ENCODE measurements around the gene SHKBP1.
"Not testable (repeated sequence)": the region's sequence is repeated elsewhere in the genome, so short reads cannot be mapped to it uniquely, and the experiment has no call there.

Gene SHKBP1

DNA sequence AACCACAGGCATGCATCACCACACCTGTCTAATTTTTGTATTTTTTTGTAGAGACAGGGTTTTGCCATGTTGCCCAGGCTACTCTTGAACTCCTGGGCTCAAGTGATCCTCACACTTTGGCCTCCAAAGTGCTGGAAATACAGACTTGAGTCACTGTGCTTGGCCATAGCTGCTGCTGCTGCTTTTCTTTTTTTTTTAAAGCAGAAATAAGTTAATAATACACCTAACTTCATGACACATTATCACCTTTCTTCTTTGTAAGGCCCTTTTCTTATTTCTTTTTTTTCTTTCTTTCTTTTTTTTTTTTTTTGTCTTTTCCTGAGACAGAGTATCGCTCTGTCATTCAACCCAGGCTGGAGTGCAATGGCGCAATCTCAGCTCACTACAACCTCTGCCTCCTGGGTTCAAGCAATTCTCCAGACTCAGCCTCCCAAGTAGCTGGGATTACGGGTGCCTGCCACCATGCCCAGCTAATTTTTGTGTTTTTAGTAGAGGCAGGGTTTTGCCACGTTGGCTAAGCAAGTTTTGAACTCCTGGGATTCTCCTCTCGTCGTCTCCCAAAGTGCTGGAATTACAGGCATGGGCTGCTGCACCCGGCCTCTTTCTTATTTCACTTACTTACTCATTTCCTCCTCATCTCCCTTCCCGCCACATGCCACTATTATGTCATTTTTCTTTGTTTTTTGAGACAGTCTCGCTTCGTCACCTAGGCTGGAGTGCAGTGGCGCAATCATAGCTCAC is 8.7 kb downstream of the SHKBP1 start:
- no peak for DNase-seq (ENCODE audit: low spot score)

DNA sequence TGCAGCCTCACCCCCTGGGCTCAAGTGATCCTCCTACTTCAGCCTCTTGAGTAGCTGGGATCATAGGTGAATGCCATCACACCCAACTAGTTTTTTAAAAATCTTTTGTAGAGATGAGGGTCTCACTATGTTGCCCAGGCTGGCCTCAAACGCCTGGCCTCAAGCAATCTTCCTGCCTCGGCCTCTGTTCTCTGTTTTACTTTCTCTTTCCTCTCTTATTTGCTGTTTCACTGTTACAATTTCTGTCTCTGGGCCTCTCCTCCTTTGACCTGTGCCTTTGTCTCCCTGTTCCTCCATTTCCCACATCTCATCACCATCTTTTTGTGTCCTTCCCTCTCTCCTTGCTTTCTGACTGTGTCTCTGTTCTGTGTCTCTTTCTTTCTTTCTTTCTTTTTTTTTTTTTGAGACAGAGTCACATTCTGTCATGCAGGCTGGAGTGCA is 9.3 kb downstream of the SHKBP1 start:
- no peak for DNase-seq (ENCODE audit: low spot score)

DNA sequence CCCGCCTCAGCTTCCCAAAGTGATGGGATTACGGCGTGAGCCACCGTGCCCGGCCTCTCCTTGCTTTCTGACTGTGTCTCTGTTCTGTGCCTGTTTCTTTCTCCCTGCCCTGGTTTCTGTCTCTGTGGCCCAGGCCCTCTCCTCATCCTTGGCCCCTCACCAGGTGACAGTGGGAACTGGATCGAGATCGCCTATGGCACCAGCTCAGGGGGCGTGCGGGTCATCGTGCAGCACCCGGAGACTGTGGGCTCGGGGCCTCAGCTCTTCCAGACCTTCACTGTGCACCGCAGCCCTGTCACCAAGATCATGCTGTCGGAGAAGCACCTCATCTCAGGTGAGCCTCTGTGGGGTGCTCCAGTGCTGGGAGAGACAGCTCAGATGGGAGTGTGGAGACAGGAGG is 9.9 kb downstream of the SHKBP1 start:
- no peak for DNase-seq (ENCODE audit: low spot score)

DNA sequence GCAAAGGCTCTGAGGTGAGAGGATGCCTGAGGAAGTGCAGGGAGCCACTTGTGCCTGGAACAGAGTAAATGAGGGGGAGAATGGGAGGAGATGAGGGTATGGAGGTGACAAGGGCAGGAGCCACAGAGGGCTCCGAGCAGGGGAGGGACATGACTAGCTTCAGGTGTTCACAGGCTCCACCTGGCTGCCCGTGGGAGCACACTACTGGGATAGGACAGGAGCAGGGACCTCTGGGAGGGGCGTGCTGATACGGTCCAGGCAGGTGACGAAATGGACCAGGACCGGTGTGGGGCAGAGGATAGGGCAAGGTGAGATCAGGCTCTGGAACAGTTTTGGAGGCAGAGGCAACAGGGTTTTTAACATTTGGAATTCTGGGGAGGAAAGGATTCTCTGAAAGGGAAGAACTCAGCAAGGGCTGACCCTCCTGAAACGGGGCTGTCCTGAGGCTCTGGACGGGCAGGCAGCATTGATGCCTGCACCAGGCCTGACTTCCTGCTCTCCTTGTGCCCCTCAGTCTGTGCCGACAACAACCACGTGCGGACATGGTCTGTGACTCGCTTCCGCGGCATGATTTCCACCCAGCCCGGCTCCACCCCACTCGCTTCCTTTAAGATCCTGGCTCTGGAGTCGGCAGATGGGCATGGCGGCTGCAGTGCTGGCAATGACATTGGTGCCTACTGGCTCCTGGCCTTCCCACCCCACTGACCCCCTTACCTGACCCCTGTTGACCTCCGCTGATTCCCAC is 11.6 kb downstream of the SHKBP1 start:
- DNase-seq (ENCODE audit: low spot score), result no peak

DNA sequence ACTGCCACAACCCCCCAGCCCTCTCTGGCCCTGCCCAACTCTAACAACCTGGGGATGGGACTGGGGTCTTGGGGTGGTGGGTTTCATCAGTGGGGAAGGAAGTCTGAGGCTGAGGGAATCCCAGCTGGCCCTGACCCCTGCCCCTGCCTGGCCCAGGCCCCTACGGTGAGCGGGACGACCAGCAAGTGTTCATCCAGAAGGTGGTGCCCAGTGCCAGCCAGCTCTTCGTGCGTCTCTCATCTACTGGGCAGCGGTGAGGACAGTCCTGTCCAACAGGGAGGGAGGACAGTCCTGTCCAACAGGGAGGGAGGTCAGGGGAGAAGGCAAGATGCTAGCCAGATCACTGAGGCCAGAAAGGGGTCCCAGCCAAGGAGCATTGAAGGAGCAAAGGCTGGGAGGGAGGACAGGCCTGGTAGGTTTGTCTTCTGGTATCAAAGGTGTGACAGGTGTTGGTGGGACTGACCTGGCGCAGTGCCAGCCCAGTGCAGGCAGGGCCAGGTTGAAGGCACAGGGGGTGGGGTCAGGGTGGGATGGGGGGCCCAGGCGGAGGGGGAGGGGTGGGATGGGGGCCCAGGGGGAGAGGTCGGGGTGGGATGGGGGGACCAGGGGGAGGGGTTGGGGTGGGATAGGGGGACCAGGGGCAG is 12.4 kb downstream of the SHKBP1 start:
- DNase-seq (ENCODE audit: low spot score), result no peak

DNA sequence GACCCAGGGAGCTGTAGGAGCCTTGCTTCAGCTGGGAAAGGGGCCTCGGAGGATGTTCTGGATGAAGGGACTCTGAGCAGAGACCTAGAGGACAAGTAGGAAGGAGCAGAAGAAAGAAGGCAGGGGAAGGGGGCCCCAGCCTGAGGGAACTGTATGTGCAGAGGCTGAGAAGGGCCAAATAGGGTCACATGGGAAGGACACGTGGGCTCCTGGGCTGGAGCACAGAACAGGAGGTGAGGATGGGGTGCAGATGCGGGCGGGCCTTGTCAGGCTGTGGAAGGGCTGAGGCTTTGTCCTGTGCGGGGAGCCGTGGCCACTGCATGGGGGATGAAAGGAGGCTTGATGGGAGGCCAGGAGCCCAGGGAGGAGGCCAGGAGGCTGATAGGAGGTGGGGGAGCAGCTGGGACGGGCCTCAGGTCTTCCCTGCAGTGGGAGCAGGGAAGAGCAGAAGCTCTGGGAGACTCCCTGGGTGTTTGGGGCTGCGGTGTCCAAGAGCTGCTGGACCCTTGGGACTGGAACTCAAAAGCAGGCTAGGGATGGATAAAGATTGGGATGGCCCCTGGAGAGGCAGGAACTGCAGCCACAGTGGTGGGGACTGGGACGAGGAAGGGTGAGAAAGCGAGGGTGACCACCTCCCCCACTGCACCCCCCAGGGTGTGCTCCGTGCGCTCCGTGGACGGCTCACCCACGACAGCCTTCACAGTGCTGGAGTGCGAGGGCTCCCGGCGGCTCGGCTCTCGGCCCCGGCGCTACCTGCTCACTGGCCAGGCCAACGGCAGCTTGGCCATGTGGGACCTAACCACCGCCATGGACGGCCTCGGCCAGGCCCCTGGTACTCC is 13.1 kb downstream of the SHKBP1 start:
- DNase-seq (ENCODE audit: low spot score), result no peak

DNA sequence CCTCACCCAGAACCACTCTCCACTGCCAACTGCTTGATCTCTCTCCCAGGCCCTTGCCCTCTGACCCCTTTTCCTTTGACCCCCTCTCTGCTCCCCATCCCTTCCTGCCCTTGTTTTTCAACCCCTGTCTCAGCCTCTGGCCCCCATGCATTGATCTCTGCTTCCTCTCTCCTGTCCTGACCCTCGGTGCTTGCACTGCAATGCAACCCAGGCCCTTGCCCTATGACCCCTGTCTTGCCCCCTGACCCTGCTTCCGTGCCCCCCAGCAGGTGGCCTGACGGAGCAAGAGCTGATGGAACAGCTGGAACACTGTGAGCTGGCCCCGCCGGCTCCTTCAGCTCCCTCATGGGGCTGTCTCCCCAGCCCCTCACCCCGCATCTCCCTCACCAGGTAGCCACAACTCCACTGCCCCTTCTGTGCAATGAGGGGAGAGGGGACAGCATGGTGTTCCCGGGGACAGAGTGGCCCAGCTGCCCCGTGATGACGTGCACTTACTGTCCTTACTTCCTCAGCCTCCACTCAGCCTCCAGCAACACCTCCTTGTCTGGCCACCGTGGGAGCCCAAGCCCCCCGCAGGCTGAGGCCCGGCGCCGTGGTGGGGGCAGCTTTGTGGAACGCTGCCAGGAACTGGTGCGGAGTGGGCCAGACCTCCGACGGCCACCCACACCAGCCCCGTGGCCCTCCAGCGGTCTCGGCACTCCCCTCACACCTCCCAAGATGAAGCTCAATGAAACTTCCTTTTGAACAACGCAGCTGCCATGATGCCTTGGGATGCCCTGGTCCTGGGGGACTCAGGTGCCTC is 14.0 kb downstream of the SHKBP1 start:
- DNase-seq (ENCODE audit: low spot score), result no peak

DNA sequence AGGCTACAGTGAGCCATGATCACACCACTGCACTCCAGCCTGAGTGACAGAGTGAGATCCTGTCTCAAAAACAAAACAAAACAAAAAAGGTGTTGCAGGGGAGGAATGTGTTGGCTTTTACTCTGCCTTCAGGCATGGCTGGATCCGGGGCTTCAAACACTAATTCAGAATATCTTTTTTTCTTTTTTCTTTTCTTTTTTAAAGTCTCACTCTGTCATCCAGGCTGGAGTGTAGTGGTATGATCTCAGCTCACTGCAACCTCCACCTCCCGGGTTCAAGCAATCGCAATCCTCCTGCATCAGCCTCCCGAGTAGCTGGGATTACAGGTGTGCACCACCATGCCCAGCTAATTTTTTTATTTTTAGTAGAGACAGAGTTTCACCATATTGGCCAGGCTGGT is 15.1 kb downstream of the SHKBP1 start:
- DNase-seq (ENCODE audit: low spot score), result not testable (repeated sequence)

DNA sequence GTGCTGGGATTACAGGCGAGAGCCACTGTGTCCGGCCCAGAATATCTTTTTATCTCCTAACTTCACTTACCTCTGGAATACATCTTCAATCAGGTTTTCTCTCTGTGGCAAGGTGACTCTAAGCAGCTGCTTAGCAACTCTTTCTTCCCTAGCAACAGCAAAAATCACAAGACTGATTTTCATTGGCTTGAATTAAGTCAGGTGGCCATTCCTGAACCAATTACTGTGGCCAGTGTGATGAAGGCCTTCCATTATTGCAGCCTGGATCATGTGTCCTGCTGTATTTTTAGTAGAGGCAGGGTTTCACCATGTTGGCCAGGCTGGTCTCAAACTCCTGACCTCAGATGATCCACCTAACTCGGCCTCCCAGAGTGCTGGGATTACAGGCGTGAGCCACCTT is 15.5 kb downstream of the SHKBP1 start:
- DNase-seq (ENCODE audit: low spot score), result peak; percentile 69

DNA sequence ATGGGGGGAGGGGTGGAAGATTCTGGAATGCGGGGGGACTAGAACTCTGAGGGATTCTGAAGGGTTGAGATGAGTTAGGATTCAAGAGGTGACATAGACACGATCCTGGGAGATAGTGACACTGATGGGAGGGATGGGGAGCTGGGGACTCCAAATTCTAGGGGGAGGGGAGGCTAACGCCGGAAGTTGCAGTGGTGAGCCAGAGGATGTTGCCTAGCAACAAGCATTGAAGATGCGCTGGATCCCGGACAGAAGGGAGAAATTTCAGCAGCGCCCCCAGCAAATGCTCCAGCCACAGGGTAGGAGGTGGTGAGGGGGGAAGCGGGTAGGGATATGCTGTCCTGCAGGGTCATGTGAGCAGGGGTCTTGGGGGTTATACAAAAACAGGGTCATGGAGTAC is 17.6 kb downstream of the SHKBP1 start:
- DNase-seq (ENCODE audit: low spot score), result peak; percentile 74

DNA sequence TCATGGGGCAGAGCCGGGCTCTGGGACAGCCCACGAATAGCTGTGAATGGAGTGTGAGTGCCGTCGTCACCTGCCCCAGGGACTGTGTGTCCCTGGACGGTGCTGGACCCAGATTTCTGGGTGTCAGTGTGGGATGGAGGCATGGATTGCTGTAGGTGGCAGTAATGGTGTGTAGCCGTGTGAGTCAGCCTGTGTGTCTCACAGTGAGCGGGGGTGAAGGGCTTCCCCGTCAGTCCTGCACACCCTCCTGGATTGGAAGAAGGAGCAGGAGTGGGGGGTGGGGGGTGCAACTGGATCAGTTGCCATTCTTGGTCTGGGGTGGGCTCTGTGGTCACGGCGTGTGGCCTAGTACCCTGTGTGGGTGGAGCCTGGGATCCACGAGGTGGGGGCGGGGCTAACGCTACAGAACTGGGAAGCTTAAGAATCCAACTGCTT is 18.0 kb downstream of the SHKBP1 start:
- peak; percentile 82 for DNase-seq (ENCODE audit: low spot score)

DNA sequence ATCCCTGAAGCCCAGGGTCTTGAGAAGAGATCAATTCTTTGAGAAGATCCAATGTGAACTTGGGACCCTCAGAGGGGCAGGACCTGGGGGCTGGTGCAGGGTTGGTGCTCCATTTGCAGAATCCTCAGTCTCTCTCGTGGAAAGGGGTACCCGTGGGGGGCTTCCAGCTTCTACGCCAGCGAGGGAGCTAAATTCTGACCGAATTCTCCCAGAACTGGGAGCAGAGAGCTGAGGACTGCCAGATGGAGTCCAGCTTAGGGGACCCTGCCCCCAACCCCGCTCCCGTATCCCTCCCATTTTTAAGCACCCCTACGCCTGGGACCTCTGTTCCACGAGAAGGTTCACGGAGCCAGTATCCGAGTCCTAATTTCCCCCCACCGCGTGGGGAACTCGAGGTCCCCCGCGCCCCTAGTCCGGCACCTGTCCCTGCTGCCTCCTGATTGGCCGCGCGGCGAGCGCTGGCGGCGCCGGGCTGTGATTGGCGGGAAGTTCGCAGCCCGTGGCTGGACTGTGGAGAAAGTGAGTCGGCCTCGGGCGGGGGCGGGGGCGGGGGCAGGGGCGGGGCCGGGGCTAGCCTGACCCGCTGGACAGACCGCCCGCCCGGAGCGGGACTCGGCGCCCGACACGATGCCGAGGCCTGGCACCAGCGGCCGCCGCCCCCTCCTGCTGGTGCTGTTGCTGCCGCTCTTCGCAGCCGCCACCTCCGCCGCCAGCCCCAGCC is 20.1 kb downstream of the SHKBP1 start:
- peak; percentile 85 for DNase-seq (ENCODE audit: low spot score)

DNA sequence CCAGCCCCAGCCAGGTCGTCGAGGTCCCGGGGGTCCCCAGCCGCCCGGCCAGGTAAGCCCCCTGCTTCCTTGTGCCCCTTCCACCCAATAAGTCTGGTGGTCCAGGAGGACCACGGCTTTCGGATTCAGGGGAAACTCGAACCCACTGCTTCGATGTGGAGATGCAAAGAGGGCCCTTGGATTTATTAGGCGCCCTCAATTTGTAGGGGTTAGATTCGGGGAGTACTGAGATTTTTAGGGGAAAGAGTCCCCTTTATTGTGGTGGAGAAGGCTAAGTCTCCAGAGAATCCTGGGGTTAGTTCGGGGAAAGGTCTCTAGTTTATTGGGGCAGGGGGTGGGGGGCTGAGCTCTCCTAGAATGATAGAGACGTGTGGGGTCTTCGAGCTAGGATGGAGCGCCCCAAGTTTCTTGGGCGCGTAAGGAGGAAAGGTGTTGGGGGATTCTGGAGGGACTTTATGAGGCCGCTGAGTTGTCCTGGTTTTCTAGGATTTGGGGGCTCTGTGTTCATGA is 20.7 kb downstream of the SHKBP1 start:
- no peak for DNase-seq (ENCODE audit: low spot score)

DNA sequence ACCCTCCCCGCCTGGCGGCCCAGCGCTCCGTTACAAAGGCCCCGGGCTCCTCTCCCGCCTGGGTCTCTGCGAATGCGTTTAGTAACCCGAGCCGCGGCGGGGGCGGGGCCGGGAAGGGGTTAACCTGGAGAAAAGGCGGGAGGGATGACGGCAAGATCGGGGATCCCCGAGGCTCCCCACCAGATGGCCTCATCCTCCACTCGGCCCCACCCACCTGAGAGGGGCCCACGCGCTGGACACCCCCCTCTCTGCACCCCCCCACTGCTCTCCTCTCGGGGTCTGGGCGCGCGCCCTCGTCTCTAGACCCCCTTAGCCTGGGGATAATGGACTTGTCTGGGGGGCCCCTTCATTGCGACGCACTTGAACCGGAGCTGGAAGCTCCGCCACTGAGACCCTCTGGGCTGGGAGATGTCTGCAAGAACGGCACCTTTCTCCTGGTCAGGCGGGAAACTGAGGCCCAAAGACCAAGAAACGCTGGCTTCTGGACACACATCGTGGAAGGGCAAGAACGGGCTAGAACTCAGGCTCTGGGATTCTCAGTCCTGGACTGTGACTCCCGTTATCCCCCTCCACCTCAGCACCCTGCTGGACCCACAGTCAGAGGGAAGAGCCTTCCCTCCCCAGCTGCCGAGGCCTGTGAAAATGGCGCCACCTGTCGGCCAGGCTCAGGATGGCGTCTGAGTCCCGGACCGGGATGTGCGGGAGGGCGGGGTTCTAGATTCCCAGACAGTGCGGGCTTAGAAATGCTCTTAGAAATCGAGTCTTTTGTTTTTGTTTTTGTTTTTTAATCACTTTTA is 21.6 kb downstream of the SHKBP1 start:
- DNase-seq (ENCODE audit: low spot score), result peak; percentile 92

DNA sequence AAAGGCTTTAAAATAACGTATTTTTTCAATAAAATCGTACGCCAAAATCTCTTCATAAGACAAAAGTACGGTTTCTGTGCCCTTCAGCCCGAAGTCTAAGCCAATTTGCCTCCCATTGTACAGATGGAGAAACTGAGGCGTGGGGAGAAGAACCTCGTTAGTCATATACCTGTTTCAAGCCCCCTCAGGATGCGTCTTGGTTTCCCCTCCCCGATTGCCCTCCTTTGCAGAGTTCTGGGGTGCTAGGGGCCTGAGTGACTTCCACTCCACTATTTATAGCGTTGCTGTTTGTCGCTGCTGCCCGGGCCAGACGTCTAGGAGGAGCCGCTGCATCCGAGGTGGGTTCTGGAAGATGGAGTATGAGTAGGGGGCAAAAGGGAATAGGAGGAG is 22.2 kb downstream of the SHKBP1 start:
- no peak for DNase-seq (ENCODE audit: low spot score)

DNA sequence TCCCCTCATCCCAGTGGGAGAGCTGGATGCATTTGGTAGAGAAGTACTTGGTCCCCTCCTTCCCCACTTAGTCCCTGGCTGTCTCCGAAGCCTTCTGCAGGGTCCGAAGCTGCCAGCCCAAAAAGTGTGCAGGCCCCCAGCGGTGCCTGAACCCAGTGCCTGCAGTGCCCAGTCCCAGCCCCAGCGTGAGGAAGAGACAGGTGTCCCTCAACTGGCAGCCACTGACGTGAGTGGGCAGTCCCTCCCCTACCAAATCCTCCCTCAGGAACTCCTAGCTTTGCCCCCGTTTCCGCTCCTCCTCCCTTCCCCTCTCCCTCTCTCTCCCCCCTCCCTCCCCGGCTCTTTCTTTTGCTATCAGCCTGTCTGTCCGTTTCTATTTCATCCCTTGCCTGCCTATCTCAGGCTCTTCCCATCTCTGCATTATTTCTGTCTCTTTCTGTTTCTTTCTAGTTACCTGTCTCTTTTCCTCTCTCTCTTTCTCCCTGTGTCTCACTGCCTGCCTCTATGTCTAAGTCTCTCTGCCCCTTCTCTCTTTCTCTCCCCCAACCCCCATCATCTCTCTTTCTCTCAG is 22.7 kb downstream of the SHKBP1 start:
- DNase-seq (ENCODE audit: low spot score), result no peak

DNA sequence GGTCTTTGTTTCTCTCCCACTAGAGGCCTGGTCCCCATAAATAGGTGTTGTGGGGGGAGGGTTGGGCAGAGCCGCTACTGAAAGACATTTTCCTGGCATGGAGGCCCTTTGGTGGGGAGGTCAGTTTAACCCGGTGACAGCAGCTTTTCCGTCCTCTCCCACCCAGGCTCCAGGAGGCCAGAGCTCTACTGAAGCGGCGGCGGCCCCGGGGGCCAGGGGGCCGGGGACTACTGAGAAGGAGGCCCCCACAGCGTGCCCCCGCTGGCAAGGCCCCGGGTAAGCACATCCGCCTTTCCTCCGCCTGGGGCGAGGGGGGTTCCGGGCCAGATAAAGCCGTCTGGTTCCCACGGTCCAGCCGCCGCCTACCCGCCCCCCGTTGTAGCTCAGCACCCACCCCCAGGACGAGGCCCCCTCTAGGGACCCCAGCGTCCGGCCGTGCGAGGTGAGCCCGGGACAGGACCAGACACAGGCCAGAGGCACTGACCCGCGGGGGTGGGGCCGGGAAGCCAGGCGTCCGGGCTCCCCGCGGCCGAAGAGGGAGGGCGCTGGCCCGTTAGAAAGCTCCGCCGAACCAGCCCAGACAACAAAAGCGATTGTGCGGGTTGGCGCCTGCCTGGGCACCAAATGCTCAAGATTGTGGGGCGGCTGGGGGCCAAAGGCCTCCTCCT is 23.4 kb downstream of the SHKBP1 start:
- DNase-seq (ENCODE audit: low spot score), result no peak

DNA sequence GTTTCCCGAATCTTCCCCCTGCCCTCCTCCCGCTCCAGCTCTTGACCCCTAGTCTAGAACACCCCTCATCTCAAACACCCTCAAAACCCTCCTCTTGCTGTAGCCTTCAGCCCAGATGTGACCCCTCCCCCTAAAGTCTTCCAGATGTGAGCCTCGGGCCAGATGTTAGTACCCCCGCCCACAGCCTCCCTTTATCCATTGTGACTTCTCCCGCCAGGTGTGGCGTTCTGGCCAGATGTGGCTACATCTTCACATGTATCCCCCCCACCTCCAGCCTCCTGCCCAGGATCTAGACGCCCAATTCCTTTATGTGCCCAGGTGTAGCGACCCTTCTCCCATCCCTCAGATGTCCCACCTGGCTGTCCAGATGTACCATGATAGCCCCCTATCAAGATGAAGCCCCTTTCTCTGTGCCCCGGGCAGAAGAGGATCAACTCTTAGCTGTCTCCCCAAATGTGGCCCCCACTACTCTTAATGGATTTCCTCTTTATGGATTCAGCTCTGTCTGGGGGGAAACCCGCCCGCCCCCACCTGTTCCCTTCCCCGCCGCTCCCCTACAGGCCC is 24.0 kb downstream of the SHKBP1 start:
- no peak for DNase-seq (ENCODE audit: low spot score)

Measured in hepatic stellate cell (primary cell).